HepG2 (cell line): ENCODE measurements around the gene KBTBD3. TPM values are rescaled to one million over a fixed set of nuclear protein-coding genes. Genes with fewer than 3 reads are reported as not detected.

Source experiments
- ATAC-seq: fragments of 200-7000 bp; cut with Tn5 transposase; 3 replicates; pipeline ENCODE4 v1.9.1; 2020; ENCODE audit warnings: mild to moderate bottlenecking, moderate library complexity
- BruUV-seq: library from RNA; stranded (reverse); fragments of 400-500 nt; replicated peaks from 2 replicates; lab custom pipeline; 2021; lab: Mats Ljungman, UMichigan
- CTCF ChIA-PET: fragments of 300-600 bp; formaldehyde crosslinking; extraction: SDS; loops from one replicate; lab custom pipeline; 2021; ENCODE audit warnings: low total read pairs, inconsistent platforms, low intra/inter-chr PET ratio; lab: Yijun Ruan, JAX
- POLR2A ChIA-PET: fragments of 350-600 bp; sonication (Branson Sonifier 250); formaldehyde crosslinking; loops from one replicate; lab custom pipeline; 2020; ENCODE audit warnings: antibody characterized with exemption, inconsistent platforms; lab: Yijun Ruan, JAX
- DNase-seq: peaks from one replicate; pipeline ENCODE4 v3.0.0-alpha.2; 2015; ENCODE audit warnings: low spot score
- FAIRE-seq: peaks from 3 replicates; lab custom pipeline; 2011; peaks lifted over from hg19 to GRCh38; lab: Jason Lieb, UNC
- H2AFZ ChIP-seq: one replicate; pipeline ENCODE4 v1.6.1; 2011; ENCODE audit warnings: low read length, inconsistent platforms
- H3K27ac ChIP-seq: fragments of 300-600 bp; 3 replicates; pipeline ENCODE4 v1.8.0; 2011; ENCODE audit warnings: mixed run types, mild to moderate bottlenecking, mixed read lengths, low read length, inconsistent platforms; ENCODE audit not compliant: insufficient read depth; ENCODE audit errors: extremely low read length
- H3K27me3 ChIP-seq, 2 experiments: fragments of 200-600 bp in 1 of 2; 2 replicates in 1 of 2; 3 replicates in 1 of 2; pipeline versions ENCODE4 v1.6.0 to v1.8.0; 2011; ENCODE audit warnings: low read length in 2 of 2, mild to moderate bottlenecking in 2 of 2, moderate library complexity in 2 of 2, inconsistent platforms in 1 of 2; ENCODE audit not compliant: insufficient read depth in 2 of 2, control insufficient read depth in 1 of 2
- H3K36me3 ChIP-seq, 2 experiments: fragments of 200-600 bp in 1 of 2; replicated peaks in 1 of 2; 2 replicates in 1 of 2; 3 replicates in 1 of 2; pipeline versions ENCODE4 v1.5.1 to v1.8.0; 2011; ENCODE audit warnings: low read length in 2 of 2, inconsistent platforms in 1 of 2; ENCODE audit not compliant: insufficient read depth in 2 of 2, control insufficient read depth in 1 of 2
- H3K4me1 ChIP-seq: 2 replicates; pipeline ENCODE4 v1.5.1; 2012; ENCODE audit warnings: low read length, inconsistent platforms; ENCODE audit not compliant: insufficient read depth
- H3K4me2 ChIP-seq: 2 replicates; pipeline ENCODE4 v1.6.0; 2011; ENCODE audit warnings: low read depth, low read length, inconsistent platforms
- H3K4me3 ChIP-seq, 3 experiments: fragments of 200-600 bp in 1 of 3; sonication (generic), shearing (Covaris generic) in 1 of 3; replicated peaks in 1 of 3; 2 replicates each; pipeline ENCODE4 v1.5.1; 2011 to 2016; ENCODE audit warnings: low read length in 3 of 3, inconsistent platforms in 2 of 3, low read depth in 2 of 3, mild to moderate bottlenecking in 2 of 3, control low read depth in 1 of 3, mixed read lengths in 1 of 3; ENCODE audit not compliant: insufficient read depth in 1 of 3
- H3K79me2 ChIP-seq: one replicate; pipeline ENCODE4 v1.6.1; 2011; ENCODE audit warnings: low read length, inconsistent platforms; ENCODE audit not compliant: insufficient read depth
- H3K9ac ChIP-seq: 2 replicates; pipeline ENCODE4 v1.6.0; 2011; ENCODE audit warnings: mild to moderate bottlenecking, low read depth, low read length, inconsistent platforms; ENCODE audit not compliant: insufficient read depth
- H3K9me3 ChIP-seq: 2 replicates; pipeline ENCODE4 v1.5.1; 2012; ENCODE audit warnings: mild to moderate bottlenecking, low read length
- H4K20me1 ChIP-seq: 2 replicates; pipeline ENCODE4 v1.6.0; 2011; ENCODE audit warnings: inconsistent platforms, mild to moderate bottlenecking, low read length, moderate library complexity; ENCODE audit not compliant: insufficient read depth
- ASH2L ChIP-seq: fragments of 300-600, 200-600 bp; sonication (generic); IDR thresholded peaks from 2 replicates; pipeline ENCODE4 v1.7.0; 2017; ENCODE audit warnings: low read depth, mild to moderate bottlenecking, moderate library complexity, mixed read lengths, low read length; ENCODE audit not compliant: insufficient read length
- CEBPG ChIP-seq: IDR thresholded peaks from 2 replicates; pipeline ENCODE4 v1.6.1; 2016
- GPN1 ChIP-seq: sonication (generic); formaldehyde crosslinking; IDR thresholded peaks from 2 replicates; pipeline ENCODE4 v1.5.1; 2020; ENCODE audit warnings: missing genetic modification reagents, borderline replicate concordance
- LCORL ChIP-seq, 2 experiments: fragments of 450-650 bp in 1 of 2; sonication (generic) in 1 of 2; formaldehyde crosslinking in 1 of 2; IDR thresholded peaks; 2 replicates each; pipeline versions ENCODE4 v1.5.0 to v1.6.1; 2017 to 2020; ENCODE audit warnings: antibody characterized with exemption in 1 of 2, missing genetic modification reagents in 1 of 2
- MIXL1 ChIP-seq: IDR thresholded peaks from 2 replicates; pipeline ENCODE4 v1.6.1; 2016
- NFYB ChIP-seq: sonication (generic); formaldehyde crosslinking; IDR thresholded peaks from 2 replicates; pipeline ENCODE4 v1.4.0; 2020; ENCODE audit warnings: missing genetic modification reagents
- NPAS2 ChIP-seq: sonication (generic); formaldehyde crosslinking; IDR thresholded peaks from 2 replicates; pipeline ENCODE4 v1.8.0; 2022; ENCODE audit warnings: mild to moderate bottlenecking, missing genetic modification reagents, borderline replicate concordance
- PCBP2 ChIP-seq: fragments of 200-400 bp; formaldehyde crosslinking; optimal IDR thresholded peaks from 2 replicates; pipeline ENCODE3; 2018; ENCODE audit warnings: low read length, low read depth; ENCODE audit not compliant: poor library complexity, severe bottlenecking
- RAD21 ChIP-seq: fragments of 450-650 bp; formaldehyde crosslinking; IDR thresholded peaks from 2 replicates; pipeline ENCODE4 v1.5.0; 2020; ENCODE audit warnings: mild to moderate bottlenecking
- SAFB2 ChIP-seq: sonication (generic); formaldehyde crosslinking; IDR thresholded peaks from 2 replicates; pipeline ENCODE4 v1.5.1; 2020; ENCODE audit warnings: missing genetic modification reagents, low read depth, mild to moderate bottlenecking, borderline replicate concordance
- SMAD1 ChIP-seq: sonication (generic); formaldehyde crosslinking; IDR thresholded peaks from 2 replicates; pipeline ENCODE4 v1.4.0; 2020; ENCODE audit warnings: missing genetic modification reagents, low read depth, mild to moderate bottlenecking, borderline replicate concordance
- SMARCE1 ChIP-seq: fragments of 450-650 bp; IDR thresholded peaks from 2 replicates; pipeline ENCODE4 v1.6.1; 2017; ENCODE audit warnings: borderline replicate concordance
- SMC3 ChIP-seq: IDR thresholded peaks from 2 replicates; pipeline ENCODE4 v1.6.1; 2011; ENCODE audit warnings: low read length, improper control_type of control experiment
- SSRP1 ChIP-seq: IDR thresholded peaks from 2 replicates; pipeline ENCODE4 v1.6.1; 2016; ENCODE audit warnings: control low read depth
- STAG1 ChIP-seq: sonication (generic); formaldehyde crosslinking; IDR thresholded peaks from 2 replicates; pipeline ENCODE4 v1.4.0; 2020; ENCODE audit warnings: missing genetic modification reagents
- ZFP1 ChIP-seq: IDR thresholded peaks from 2 replicates; pipeline ENCODE4 v1.6.1; 2016
- ZNF10 ChIP-seq: sonication (generic); formaldehyde crosslinking; IDR thresholded peaks from 2 replicates; pipeline ENCODE4 v1.4.0; 2020; ENCODE audit warnings: mild to moderate bottlenecking, low read depth, missing genetic modification reagents, borderline replicate concordance
- ZNF124 ChIP-seq: sonication (generic); formaldehyde crosslinking; IDR thresholded peaks from 2 replicates; pipeline ENCODE4 v1.4.0; 2020; ENCODE audit warnings: missing genetic modification reagents
- ZNF33A ChIP-seq: sonication (generic); formaldehyde crosslinking; IDR thresholded peaks from 2 replicates; pipeline ENCODE4 v1.5.1; 2020; ENCODE audit warnings: missing genetic modification reagents, mild to moderate bottlenecking, moderate library complexity, borderline replicate concordance
- ZNF33B ChIP-seq: sonication (generic); formaldehyde crosslinking; IDR thresholded peaks from 2 replicates; pipeline ENCODE4 v1.5.1; 2020; ENCODE audit warnings: mild to moderate bottlenecking, missing genetic modification reagents
- ZNF598 ChIP-seq: sonication (generic); formaldehyde crosslinking; IDR thresholded peaks from 2 replicates; pipeline ENCODE4 v1.5.1; 2020; ENCODE audit warnings: mild to moderate bottlenecking, missing genetic modification reagents, borderline replicate concordance
- WGBS: methylation state at CpG from one replicate; pipeline ENCODE4 v1.1.6; 2017; ENCODE audit warnings: low lambda C conversion rate; 5-methylcytosine and 5-hydroxymethylcytosine counted together
- in situ Hi-C: cut with HindIII; loops from 2 replicates; pipeline ENCODE4 v1.10.0; 2017; ENCODE audit warnings: low pct_unique_long_range_greater_than_20kb; ENCODE audit not compliant: extremely low pct_ligation_motif_present
- intact Hi-C: fragments of 100-400 bp; cut with micrococcal nuclease; formaldehyde crosslinking; loops from one replicate; pipeline ENCODE4 v1.10.0; 2022; ENCODE audit not compliant: unreplicated experiment
- polyA plus RNA-seq, 8 experiments: library from polyadenylated mRNA; depleted of rRNA in 3 of 8; stranded (reverse) in 7 of 8; unstranded in 1 of 8; fragments of >200 nt; fragmentation: Illumina TruSeq in 4 of 8; extraction: Trizol in 4 of 8; gene quantifications; 2 replicates each; pipeline versions ENCODE4 v1.2.1 to v1.2.3, GENCODE V29; 2011 to 2016; ENCODE audit warnings: low read depth in 4 of 8, missing spikeins in 1 of 8, mixed read lengths in 1 of 8; ENCODE audit not compliant: insufficient read depth in 1 of 8
- total RNA-seq, 5 experiments: library from RNA; depleted of rRNA; stranded (reverse); fragments of >200 nt; fragmentation: Illumina TruSeq; extraction: Trizol; gene quantifications; 2 replicates each; pipeline ENCODE4 v1.2.3, GENCODE V29; 2016; ENCODE audit warnings: low read depth in 1 of 5
- TF ChIP-seq, protein P1 (sequence below): sonication (generic); formaldehyde crosslinking; IDR thresholded peaks from 2 replicates; pipeline ENCODE4 v1.8.1; 2023; ENCODE audit warnings: mild to moderate bottlenecking, moderate library complexity, missing genetic modification reagents
- TF ChIP-seq, protein P2 (sequence below): IDR thresholded peaks from 2 replicates; pipeline ENCODE4 v1.6.1; 2012; ENCODE audit warnings: low read depth, low read length, improper control_type of control experiment
- TF ChIP-seq, protein P3 (sequence below): IDR thresholded peaks from 2 replicates; pipeline ENCODE4 v1.6.1; 2016; ENCODE audit warnings: low read depth, borderline replicate concordance

KBTBD3 gene
- total and polyA plus RNA-seq, 2 of the 13 experiments (the other 11 are each of a cell fraction or from before 2014, with no cell fraction given), result 1.8 to 7.4 TPM

DNA sequence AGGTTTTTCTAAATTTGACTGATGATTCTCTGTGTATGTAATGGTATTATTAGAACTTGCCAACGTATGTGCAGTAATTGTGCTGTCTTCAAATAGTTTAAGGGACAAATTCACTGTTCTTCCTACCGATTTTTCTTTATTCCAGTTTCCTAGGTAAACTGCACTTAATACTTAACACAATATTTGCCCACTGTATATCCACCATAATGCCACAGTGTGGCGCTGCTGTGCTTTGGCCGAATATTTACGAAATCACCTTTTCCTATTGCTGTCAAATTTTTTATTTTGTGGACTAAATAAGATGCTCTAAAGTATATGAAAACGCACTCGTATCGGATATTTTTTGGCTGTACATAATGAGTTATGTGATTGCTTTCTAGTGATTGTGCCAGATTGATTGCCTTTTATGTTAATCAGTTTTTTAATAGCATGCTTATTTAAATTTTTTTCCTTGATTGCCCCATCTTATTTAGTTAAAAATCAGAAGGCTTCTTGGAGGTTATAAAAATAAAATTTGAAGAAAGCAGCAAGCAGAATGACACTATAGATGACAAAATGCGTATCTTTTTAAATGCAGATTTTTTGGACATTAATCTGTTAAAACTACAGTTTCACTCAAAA lies 10.8 kb upstream of the KBTBD3 start:
- H3K9ac ChIP-seq, result no peak overlapping the region
- H3K4me2 ChIP-seq, result peak overlapping the region; percentile 25
- intact Hi-C loops, result loop anchor here (2.0 to 5.0 kb wide), 2 partner anchors 499 to 949 kb away; no protein-coding TSS in a partner anchor
- no TSS peak for BruUV-seq
- H3K4me1 ChIP-seq, result peaks cover 19% of the 10 kb centered on the region
- H3K79me2 ChIP-seq, result peaks cover 59% of the 10 kb centered on the region
- WGBS, result 29% methylated on average over 9 of the region's 9 CpGs
- peaks cover 21% of the 10 kb centered on the region for H4K20me1 ChIP-seq
- in situ Hi-C loops, result no loop called here
- H3K27ac ChIP-seq, result no peak overlapping the region
- DNase-seq (peak; percentile 62), ATAC-seq (peak; percentile 75), FAIRE-seq (no peak)
- H3K4me3 ChIP-seq, result no peak overlapping the region
- H2AFZ ChIP-seq, result no peak overlapping the region
- POLR2A ChIA-PET, result interaction anchor here (1.8 kb wide), 1 partner anchor 11 kb away, joined by 13 read pairs; the partner anchor contains the start of genes AASDHPPT and KBTBD3
- peaks cover 4 to 38% of the 10 kb centered on the region in 2 experiments for H3K36me3 ChIP-seq
- H3K27me3 ChIP-seq, result no peaks in the 10 kb centered on the region
- CTCF ChIA-PET, result no interaction called here
- no peaks in the 10 kb centered on the region for H3K9me3 ChIP-seq
- no peak for TF ChIP-seq NPAS2 (CRISPR knock-in tag)
- TF ChIP-seq ZNF33A (CRISPR knock-in tag), result no peak
- TF ChIP-seq SMC3, result peak; percentile 62; the same call in 1 of the 2 replicates
- TF ChIP-seq STAG1 (CRISPR knock-in tag), result peak; percentile 66
- TF ChIP-seq NFYB (CRISPR knock-in tag), result no peak
- TF ChIP-seq ZNF10 (CRISPR knock-in tag), result no peak
- TF ChIP-seq ZNF33B (CRISPR knock-in tag), result no peak
- TF ChIP-seq GPN1, result no peak
- no peak for TF ChIP-seq ZNF598 (CRISPR knock-in tag)
- TF ChIP-seq, protein P1, sequence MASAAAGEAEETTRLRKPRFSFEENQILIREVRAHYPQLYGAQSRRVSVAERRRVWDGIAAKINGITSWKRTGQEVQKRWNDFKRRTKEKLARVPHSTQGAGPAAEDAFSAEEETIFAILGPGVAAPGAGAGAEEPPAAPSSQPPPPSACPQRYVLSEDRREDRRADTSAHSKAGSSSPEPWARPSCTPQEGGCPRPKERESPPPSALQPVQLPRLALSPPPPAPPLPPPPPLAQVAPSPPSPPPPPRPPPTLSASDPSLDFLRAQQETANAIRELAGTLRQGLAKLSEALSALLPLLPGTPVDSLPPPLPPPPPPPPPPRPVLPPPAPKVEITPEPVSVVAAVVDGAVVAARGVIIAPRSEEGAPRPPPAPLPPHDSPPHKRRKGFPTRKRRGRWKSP (CRISPR knock-in tag), result no peak
- TF ChIP-seq CEBPG (CRISPR knock-in tag), result peak; percentile 59
- TF ChIP-seq PCBP2, result no peak
- TF ChIP-seq MIXL1, result 0 out of 2 replicates have a peak, but pooled peaks have one; percentile 12
- TF ChIP-seq SAFB2 (CRISPR knock-in tag), result no peak
- no peak for TF ChIP-seq ZFP1 (CRISPR knock-in tag)
- TF ChIP-seq SMAD1 (CRISPR knock-in tag), result no peak
- TF ChIP-seq ZNF124 (CRISPR knock-in tag), result peak; percentile 81; the same call in 1 of the 2 replicates
- TF ChIP-seq RAD21, result 0 out of 2 replicates have a peak, but pooled peaks have one; percentile 36
- TF ChIP-seq ASH2L, result peak; percentile 23
- TF ChIP-seq, protein P2, sequence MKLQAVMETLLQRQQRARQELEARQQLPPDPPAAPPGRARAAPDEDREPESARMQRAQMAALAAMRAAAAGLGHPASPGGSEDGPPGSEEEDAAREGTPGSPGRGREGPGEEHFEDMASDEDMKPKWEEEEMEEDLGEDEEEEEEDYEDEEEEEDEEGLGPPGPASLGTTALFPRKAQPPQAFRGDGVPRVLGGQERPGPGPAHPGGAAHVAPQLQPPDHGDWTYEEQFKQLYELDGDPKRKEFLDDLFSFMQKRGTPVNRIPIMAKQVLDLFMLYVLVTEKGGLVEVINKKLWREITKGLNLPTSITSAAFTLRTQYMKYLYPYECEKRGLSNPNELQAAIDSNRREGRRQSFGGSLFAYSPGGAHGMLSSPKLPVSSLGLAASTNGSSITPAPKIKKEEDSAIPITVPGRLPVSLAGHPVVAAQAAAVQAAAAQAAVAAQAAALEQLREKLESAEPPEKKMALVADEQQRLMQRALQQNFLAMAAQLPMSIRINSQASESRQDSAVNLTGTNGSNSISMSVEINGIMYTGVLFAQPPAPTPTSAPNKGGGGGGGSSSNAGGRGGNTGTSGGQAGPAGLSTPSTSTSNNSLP, result peak; percentile 77
- TF ChIP-seq SMARCE1, result no peak
- TF ChIP-seq SSRP1, result no peak
- TF ChIP-seq, protein P3, sequence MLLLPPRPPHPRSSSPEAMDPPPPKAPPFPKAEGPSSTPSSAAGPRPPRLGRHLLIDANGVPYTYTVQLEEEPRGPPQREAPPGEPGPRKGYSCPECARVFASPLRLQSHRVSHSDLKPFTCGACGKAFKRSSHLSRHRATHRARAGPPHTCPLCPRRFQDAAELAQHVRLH, result no peak
- no peak for TF ChIP-seq LCORL (IDR thresholded peaks at IDR 0.05)
- no peak for TF ChIP-seq LCORL (CRISPR knock-in tag; IDR thresholded peaks at IDR 0.05)
